ENCODE data around the gene MORC3.

Gene MORC3

GRCh38 chr21:36419241-36419640 is 99.2 kb downstream of the MORC3 start:
- Histone ChIP-seq H3K27me3 (no peaks in the 10 kb centered on the region), H3K4me1 (ENCODE audit: control insufficient read depth in 1 of 2, insufficient read depth in 1 of 2, low read depth in 1 of 2, low read length in 1 of 2) (no peaks in the 10 kb centered on the region), H3K4me3 (ENCODE audit: low read depth in 1 of 2, low read length in 1 of 2) (no peak overlapping the region), H3K9me3 (no peaks in the 10 kb centered on the region), H3K27ac (no peak overlapping the region), H3K36me3 (peaks cover 31% of the 10 kb centered on the region)
- TF ChIP-seq CTCF (IDR thresholded peaks at IDR 0.05), result no peak

- TF ChIP-seq CTCF (IDR thresholded peaks at IDR 0.05), result no peak
- no peaks in the 10 kb centered on the region for H3K9me3 ChIP-seq
- H3K4me3 ChIP-seq (ENCODE audit: low read depth in 1 of 2, low read length in 1 of 2), result no peak overlapping the region
- H3K27ac ChIP-seq, result no peak overlapping the region
- no peaks in the 10 kb centered on the region for H3K4me1 ChIP-seq (ENCODE audit: control insufficient read depth in 1 of 2, insufficient read depth in 1 of 2, low read depth in 1 of 2, low read length in 1 of 2)
- H3K36me3 ChIP-seq, result peaks cover 27% of the 10 kb centered on the region
- H3K27me3 ChIP-seq, result no peaks in the 10 kb centered on the region
These were observed 100.0 kb downstream of the MORC3 start for GRCh38 chr21:36419996-36420395.

GRCh38 chr21:36420571-36421339 is 100.8 kb downstream of the MORC3 start:
- no peaks in the 10 kb centered on the region for H3K9me3 ChIP-seq
- H3K27me3 ChIP-seq, result no peaks in the 10 kb centered on the region
- no peaks in the 10 kb centered on the region for H3K4me1 ChIP-seq (ENCODE audit: control insufficient read depth in 1 of 2, insufficient read depth in 1 of 2, low read depth in 1 of 2, low read length in 1 of 2)
- H3K36me3 ChIP-seq, result peaks cover 19% of the 10 kb centered on the region
- no peak for TF ChIP-seq CTCF (IDR thresholded peaks at IDR 0.05)
- no peak overlapping the region for H3K27ac ChIP-seq
- H3K4me3 ChIP-seq (ENCODE audit: low read depth in 1 of 2, low read length in 1 of 2), result no peak overlapping the region

GRCh38 chr21:36422279-36423098 is 102.5 kb downstream of the MORC3 start:
- no peaks in the 10 kb centered on the region for H3K27me3 ChIP-seq
- H3K36me3 ChIP-seq, result peaks cover 9% of the 10 kb centered on the region
- H3K4me3 ChIP-seq (ENCODE audit: low read depth in 1 of 2, low read length in 1 of 2), result no peak overlapping the region
- H3K4me1 ChIP-seq (ENCODE audit: control insufficient read depth in 1 of 2, insufficient read depth in 1 of 2, low read depth in 1 of 2, low read length in 1 of 2), result no peaks in the 10 kb centered on the region
- TF ChIP-seq CTCF (IDR thresholded peaks at IDR 0.05), result no peak
- no peak overlapping the region for H3K27ac ChIP-seq
- no peaks in the 10 kb centered on the region for H3K9me3 ChIP-seq

- Histone ChIP-seq H3K4me1 (ENCODE audit: control insufficient read depth in 1 of 2, insufficient read depth in 1 of 2, low read depth in 1 of 2, low read length in 1 of 2) (no peaks in the 10 kb centered on the region), H3K9me3 (no peaks in the 10 kb centered on the region), H3K4me3 (ENCODE audit: low read depth in 1 of 2, low read length in 1 of 2) (no peak overlapping the region), H3K27ac (no peak overlapping the region), H3K27me3 (peaks cover 7% of the 10 kb centered on the region), H3K36me3 (no peaks in the 10 kb centered on the region)
- no peak for TF ChIP-seq CTCF (IDR thresholded peaks at IDR 0.05)
These were observed 103.9 kb downstream of the MORC3 start for GRCh38 chr21:36423771-36424433.

Measured in neutrophil (primary cell).